IMR-90 (cell line): ENCODE data around the gene MIEF1. TPM values are rescaled to one million over a fixed set of nuclear protein-coding genes. Genes with fewer than 3 reads are reported as not detected.
A peak's percentile ranks its signal among the peaks of the same experiment; 100 is the strongest.

Experiments used
- CEBPB ChIP-seq: IDR thresholded peaks from 2 replicates; pipeline ENCODE4 v1.6.1; 2012; ENCODE audit warnings: low read depth, low read length, improper control_type of control experiment
- FOS ChIP-seq: fragments of 150-350 bp; IDR thresholded peaks from 2 replicates; pipeline ENCODE4 v1.6.1; 2016; ENCODE audit warnings: low read depth, low read length
- MAFK ChIP-seq: IDR thresholded peaks from 2 replicates; pipeline ENCODE4 v1.6.1; 2012; ENCODE audit warnings: low read depth, low read length, improper control_type of control experiment
- MXI1 ChIP-seq: IDR thresholded peaks from 2 replicates; pipeline ENCODE4 v1.6.1; 2012; ENCODE audit warnings: low read depth, mild to moderate bottlenecking, low read length, moderate library complexity, borderline replicate concordance
- polyA plus RNA-seq, 3 experiments: library from polyadenylated mRNA; depleted of rRNA; stranded (reverse); fragments of >200 nt; gene quantifications; 2 replicates each; pipeline ENCODE4 v1.2.3, GENCODE V29; 2012; ENCODE audit warnings: low replicate concordance in 1 of 3
- total RNA-seq: library from RNA; depleted of rRNA; stranded (reverse); fragments of >200 nt; gene quantifications from 2 replicates; pipeline ENCODE4 v1.2.3, GENCODE V29; 2012
- TF ChIP-seq, protein P1 (sequence below): conservative IDR thresholded peaks from 2 replicates; pipeline ENCODE4 v1.5.1; 2012; ENCODE audit warnings: mild to moderate bottlenecking, low read depth, low read length, improper control_type of control experiment

The MIEF1 gene
- total and polyA plus RNA-seq, 2 of the 4 experiments (the other 2 are of a cell fraction) = 9.7 to 16.9 TPM

DNA sequence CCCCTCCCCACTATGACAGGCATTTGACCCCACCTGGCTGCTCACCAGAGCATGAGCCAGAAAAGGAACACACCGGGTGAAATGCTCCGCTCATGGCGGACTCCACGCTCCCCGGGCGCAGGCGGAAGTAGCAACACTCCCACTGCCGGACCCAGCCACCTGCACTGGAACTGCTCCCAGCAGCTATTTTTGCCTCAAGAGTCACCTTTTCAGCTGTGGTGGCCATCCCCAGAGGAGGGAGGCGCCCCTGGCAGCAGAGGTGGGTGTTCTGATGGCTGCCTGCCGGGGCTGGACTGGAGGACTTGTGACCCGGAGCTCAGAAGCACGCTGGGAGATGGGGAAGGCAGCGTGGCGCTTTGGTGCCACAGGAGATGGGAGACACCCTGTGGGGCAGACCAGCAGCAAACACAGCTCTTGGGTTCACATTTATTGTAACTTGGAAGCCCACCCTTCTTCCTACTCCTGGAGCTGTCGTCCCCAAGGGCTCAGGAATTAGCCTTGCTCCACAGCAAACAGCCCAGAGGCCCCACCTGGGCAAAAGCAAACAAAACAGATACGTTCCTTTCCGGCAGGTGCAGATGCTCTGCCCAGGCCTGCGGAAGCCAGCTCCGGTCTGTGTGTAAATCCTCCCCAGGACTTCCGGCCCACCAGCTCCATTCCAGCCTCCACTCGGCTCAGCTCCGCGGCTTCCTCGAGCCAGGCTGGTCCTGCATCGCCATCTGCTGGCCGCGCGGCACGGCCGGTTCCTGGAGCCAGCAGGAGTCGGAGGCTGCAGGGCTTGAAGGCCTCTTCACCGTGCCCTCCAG lies 26.8 kb downstream of the MIEF1 start (continued):
- no peak for TF ChIP-seq FOS
- no peak for TF ChIP-seq CEBPB
- no peak for TF ChIP-seq MAFK
- TF ChIP-seq, protein P1, sequence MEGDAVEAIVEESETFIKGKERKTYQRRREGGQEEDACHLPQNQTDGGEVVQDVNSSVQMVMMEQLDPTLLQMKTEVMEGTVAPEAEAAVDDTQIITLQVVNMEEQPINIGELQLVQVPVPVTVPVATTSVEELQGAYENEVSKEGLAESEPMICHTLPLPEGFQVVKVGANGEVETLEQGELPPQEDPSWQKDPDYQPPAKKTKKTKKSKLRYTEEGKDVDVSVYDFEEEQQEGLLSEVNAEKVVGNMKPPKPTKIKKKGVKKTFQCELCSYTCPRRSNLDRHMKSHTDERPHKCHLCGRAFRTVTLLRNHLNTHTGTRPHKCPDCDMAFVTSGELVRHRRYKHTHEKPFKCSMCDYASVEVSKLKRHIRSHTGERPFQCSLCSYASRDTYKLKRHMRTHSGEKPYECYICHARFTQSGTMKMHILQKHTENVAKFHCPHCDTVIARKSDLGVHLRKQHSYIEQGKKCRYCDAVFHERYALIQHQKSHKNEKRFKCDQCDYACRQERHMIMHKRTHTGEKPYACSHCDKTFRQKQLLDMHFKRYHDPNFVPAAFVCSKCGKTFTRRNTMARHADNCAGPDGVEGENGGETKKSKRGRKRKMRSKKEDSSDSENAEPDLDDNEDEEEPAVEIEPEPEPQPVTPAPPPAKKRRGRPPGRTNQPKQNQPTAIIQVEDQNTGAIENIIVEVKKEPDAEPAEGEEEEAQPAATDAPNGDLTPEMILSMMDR = peak; percentile 98
- no peak for TF ChIP-seq MXI1
